Testis (tissue), 3 donors: ENCODE measurements around the gene YOD1. TPM values are rescaled to one million over a fixed set of nuclear protein-coding genes. Genes with fewer than 3 reads are reported as not detected.

ENCODE experiments used
- DNase-seq: peaks from one replicate; pipeline ENCODE4 v3.0.0-alpha.2; 2019
- H3K27ac ChIP-seq, 2 donors: fragments of 200-600 bp; sonication (generic); one replicate each; pipeline ENCODE4 v1.5.1; 2019
- H3K27me3 ChIP-seq: fragments of 200-600 bp; sonication (generic); one replicate; pipeline ENCODE4 v1.5.1; 2019
- H3K36me3 ChIP-seq: fragments of 200-600 bp; sonication (generic); one replicate; pipeline ENCODE4 v1.5.1; 2017; ENCODE audit warnings: low read depth; ENCODE audit errors: missing control alignments
- H3K4me1 ChIP-seq: fragments of 200-600 bp; sonication (generic); one replicate; pipeline ENCODE4 v1.5.1; 2019
- H3K4me3 ChIP-seq, 2 donors: fragments of 200-600 bp; sonication (generic); one replicate each; pipeline ENCODE4 v1.5.1; 2017 to 2019
- H3K9me3 ChIP-seq: fragments of 200-600 bp; sonication (generic); one replicate; pipeline ENCODE4 v1.5.1; 2017
- CTCF ChIP-seq, 3 experiments: fragments of 450-650 bp in 2 of 3; fragments of 200-600 bp in 1 of 3; sonication (generic) in 1 of 3; IDR thresholded peaks; one replicate each; pipeline ENCODE4 v1.5.1; 2016 to 2019; ENCODE audit warnings: antibody characterized with exemption in 3 of 3, mild to moderate bottlenecking in 2 of 3, moderate library complexity in 1 of 3
- POLR2A ChIP-seq: fragments of 450-650 bp; IDR thresholded peaks from one replicate; pipeline ENCODE4 v1.6.1; 2017; ENCODE audit warnings: antibody characterized with exemption, mild to moderate bottlenecking, moderate library complexity
- WGBS, 2 donors: methylation state at CpG; one replicate each; pipeline ENCODE4 v1.1.5; 2018; 5-methylcytosine and 5-hydroxymethylcytosine counted together
- intact Hi-C: fragments of 100-400 bp; cut with DNase I; formaldehyde crosslinking; loops from one replicate; pipeline ENCODE4 v1.15.1; 2023; ENCODE audit warnings: low total_unique reads
- polyA plus RNA-seq: library from polyadenylated mRNA; stranded (reverse); fragments of 350-450 nt; fragmentation: Illumina TruSeq; extraction: RNeasy Lipid Tissue Mini Kit (QIAGEN cat#74804); gene quantifications from one replicate; pipeline ENCODE4 v1.2.3, GENCODE V29; 2014; ENCODE audit warnings: low read depth, low replicate concordance; ENCODE audit not compliant: insufficient read depth
- total RNA-seq, 2 donors: library from RNA; depleted of rRNA; stranded (reverse); fragments of >200 nt; gene quantifications; one replicate each; pipeline ENCODE4 v1.2.3, GENCODE V29; 2016

The YOD1 gene
- total and polyA plus RNA-seq, 3 donors from 2014 or later: 8.7 to 12.3 (median 10.9) TPM

GRCh38 chr1:207089627-207090355 is 38.8 kb upstream of the YOD1 start:
- TF ChIP-seq POLR2A (no peak), CTCF (IDR thresholded peaks at IDR 0.05) (no peak)
- DNase-seq: no peak
- intact Hi-C loops: loop anchor here (10.0 kb wide), 1 partner anchor 315 kb away; no protein-coding TSS in a partner anchor
- no peaks in the 10 kb centered on the region for H3K27me3 ChIP-seq
- H3K4me3 ChIP-seq: no peak overlapping the region
- no peaks in the 10 kb centered on the region for H3K9me3 ChIP-seq
- no peaks in the 10 kb centered on the region for H3K36me3 ChIP-seq
- H3K27ac ChIP-seq: no peak overlapping the region
- WGBS, 2 donors: 72 to 82% methylated on average over 17 of the region's 17 CpGs
- peaks cover 16% of the 10 kb centered on the region for H3K4me1 ChIP-seq

DNA sequence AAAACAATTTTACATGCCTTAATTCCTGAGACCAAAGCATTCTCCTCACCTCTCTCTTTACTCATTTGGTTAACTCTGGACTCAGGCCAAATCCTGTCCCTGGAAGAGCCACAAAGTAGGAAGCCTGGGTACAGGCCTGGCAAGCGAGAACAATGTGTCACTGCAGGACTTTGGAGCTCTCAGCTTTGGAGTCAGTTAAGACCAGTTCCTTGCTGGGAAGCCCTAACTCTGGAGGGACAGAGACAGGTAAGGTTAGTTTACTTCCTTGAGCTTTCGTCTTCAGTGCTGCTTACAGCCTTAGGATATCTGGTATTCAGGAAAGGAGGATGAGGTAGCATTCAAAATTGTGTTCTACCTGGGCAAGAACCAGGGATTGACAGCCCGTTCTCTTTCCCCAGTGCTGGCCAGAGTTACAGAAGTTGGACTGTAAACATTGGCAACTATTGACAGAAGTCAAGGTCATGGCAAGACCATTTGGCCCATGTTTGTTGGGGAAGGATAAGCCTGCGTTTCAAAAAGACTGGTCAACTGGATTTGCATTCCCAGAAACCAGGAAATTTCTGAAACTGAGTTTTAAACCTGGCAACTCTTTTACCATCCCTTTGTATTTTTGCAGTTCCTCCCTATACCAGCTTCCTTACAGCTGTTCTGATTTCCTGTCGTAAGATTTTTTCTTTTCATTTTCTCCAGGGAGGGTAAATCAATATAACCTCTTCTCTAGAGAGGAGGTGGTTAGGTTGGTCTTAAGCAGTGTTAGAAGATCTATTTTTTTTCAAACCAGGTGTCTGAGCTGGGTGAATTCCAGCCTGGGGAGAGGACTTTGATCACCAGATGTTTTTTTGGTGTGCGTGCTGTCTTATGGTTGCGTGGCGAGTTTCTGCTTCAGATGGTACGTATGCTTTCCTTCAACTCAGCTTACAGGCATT is 38.0 kb upstream of the YOD1 start, which contains the start of gene C4BPB:
Gene C4BPB, plus strand, starts transcription at position 160 of the 926 bp plus-strand sequence. Its CDS starts 672 bp downstream, at position 832.
- no peak within 1 kb of the TSS for H3K27ac ChIP-seq
- intact Hi-C loops: loop anchor here (10.0 kb wide), 1 partner anchor 316 kb away; no protein-coding TSS in a partner anchor
- H3K4me3 ChIP-seq: no peak within 1 kb of the TSS
- no peak for DNase-seq
- H3K36me3 ChIP-seq: no peaks in the 10 kb centered on the region
- peaks cover 21% of the 10 kb centered on the region for H3K4me1 ChIP-seq
- TF ChIP-seq CTCF (IDR thresholded peaks at IDR 0.05): no peak
- TF ChIP-seq POLR2A: no peak
- H3K9me3 ChIP-seq: no peaks in the 10 kb centered on the region
- WGBS, 2 donors: 65 to 70% methylated on average over 9 of the region's 9 CpGs
- H3K27me3 ChIP-seq: no peaks in the 10 kb centered on the region

GRCh38 chr1:207088161-207088560 is 37.2 kb upstream of the YOD1 start:
- Histone ChIP-seq H3K27ac (no peak overlapping the region), H3K4me3 (no peak overlapping the region), H3K4me1 (peaks cover 21% of the 10 kb centered on the region), H3K36me3 (no peaks in the 10 kb centered on the region), H3K9me3 (no peaks in the 10 kb centered on the region), H3K27me3 (no peaks in the 10 kb centered on the region)
- WGBS, 2 donors: 48 to 50% methylated on average over 2 of the region's 2 CpGs
- DNase-seq: no peak
- intact Hi-C loops: loop anchor here (10.0 kb wide), 1 partner anchor 317 kb away; no protein-coding TSS in a partner anchor
- TF ChIP-seq POLR2A (no peak), CTCF (IDR thresholded peaks at IDR 0.05) (no peak)

GRCh38 chr1:207085887-207086286 is 34.9 kb upstream of the YOD1 start:
- WGBS, 2 donors: 68 to 81% methylated on average over 3 of the region's 3 CpGs
- intact Hi-C loops: loop anchor here (10.0 kb wide), 1 partner anchor 319 kb away; no protein-coding TSS in a partner anchor
- Histone ChIP-seq H3K9me3 (no peaks in the 10 kb centered on the region), H3K27me3 (no peaks in the 10 kb centered on the region), H3K27ac (no peak overlapping the region), H3K4me1 (peaks cover 21% of the 10 kb centered on the region), H3K36me3 (no peaks in the 10 kb centered on the region), H3K4me3 (no peak overlapping the region)
- DNase-seq: no peak
- TF ChIP-seq POLR2A: no peak
- TF ChIP-seq CTCF (IDR thresholded peaks at IDR 0.05): no peak
